Stimulated activated CD4-positive, alpha-beta T cell treated with anti-CD3 and anti-CD28 coated beads, Interleukin-1b, Interleukin-23, amount 100 ng/mL, for 48 hours (primary cell): Measurements from ENCODE around the gene METTL15.
"Not testable (repeated sequence)": the region's sequence is repeated elsewhere in the genome, so short reads cannot be mapped to it uniquely, and the experiment has no call there.

Source experiments
- DNase-seq: peaks from one replicate; pipeline ENCODE4 v3.0.0-alpha.2; 2020

The METTL15 gene

GRCh38 chr11:28107750-28108618 is at the start of gene METTL15, which contains the start of gene KIF18A:
Gene METTL15 (plus strand): TSS chr11:28108388. CDS start chr11:28113335, 4,947 bp downstream.
Gene KIF18A (minus strand): TSS chr11:28108156. CDS start chr11:28097947, 10,209 bp downstream.
- peak; percentile 98 for DNase-seq

GRCh38 chr11:28071305-28071704 is 36.9 kb upstream of the METTL15 start:
- DNase-seq: no peak

- no peak for DNase-seq
Measured at GRCh38 chr11:28072321-28072720, 35.9 kb upstream of the METTL15 start.

- DNase-seq: no peak
Measured at GRCh38 chr11:28077521-28077920, 30.7 kb upstream of the METTL15 start.

GRCh38 chr11:28083118-28083517 is 25.1 kb upstream of the METTL15 start:
- no peak for DNase-seq

GRCh38 chr11:28086569-28086968 is 21.6 kb upstream of the METTL15 start:
- no peak for DNase-seq

GRCh38 chr11:28087192-28087591 is 21.0 kb upstream of the METTL15 start:
- not testable (repeated sequence) for DNase-seq

- DNase-seq: not testable (repeated sequence)
Measured at GRCh38 chr11:28087693-28088092, 20.5 kb upstream of the METTL15 start.

- no peak for DNase-seq
Measured at GRCh38 chr11:28089378-28089777, 18.8 kb upstream of the METTL15 start.

- DNase-seq: no peak
Measured at GRCh38 chr11:28090052-28090749, 18.0 kb upstream of the METTL15 start.

- DNase-seq: no peak
Measured at GRCh38 chr11:28092786-28093185, 15.4 kb upstream of the METTL15 start.

GRCh38 chr11:28098257-28098656 is 9.9 kb upstream of the METTL15 start:
- DNase-seq: no peak

- no peak for DNase-seq
Measured at GRCh38 chr11:28099715-28100114, 8.5 kb upstream of the METTL15 start.

GRCh38 chr11:28100665-28101064 is 7.5 kb upstream of the METTL15 start:
- no peak for DNase-seq

GRCh38 chr11:28102300-28102699 is 5.9 kb upstream of the METTL15 start:
- not testable (repeated sequence) for DNase-seq

GRCh38 chr11:28104425-28104824 is 3.8 kb upstream of the METTL15 start:
- no peak for DNase-seq

- DNase-seq: no peak
Measured at GRCh38 chr11:28104984-28105383, 3.2 kb upstream of the METTL15 start.

GRCh38 chr11:28105869-28106268 is 2.3 kb upstream of the METTL15 start:
- no peak for DNase-seq

- DNase-seq: no peak
Measured at GRCh38 chr11:28106353-28107043, 1.7 kb upstream of the METTL15 start.

GRCh38 chr11:28107191-28107749 is 918 bp upstream of the METTL15 start:
- no peak for DNase-seq

GRCh38 chr11:28108958-28109357 is 770 bp downstream of the METTL15 start:
- no peak for DNase-seq

GRCh38 chr11:28110108-28110820 is 2.1 kb downstream of the METTL15 start:
- peak; percentile 54 for DNase-seq
